HEK293T (cell line): ENCODE results near the gene NDUFB7.

ENCODE experiments used
- BHLHE40 ChIP-seq: fragments of 450-650 bp; IDR thresholded peaks from 2 replicates; pipeline ENCODE4 v1.6.1; 2016; ENCODE audit warnings: mild to moderate bottlenecking, moderate library complexity, borderline replicate concordance
- ELF4 ChIP-seq: fragments of 450-650 bp; IDR thresholded peaks from 2 replicates; pipeline ENCODE4 v1.6.1; 2017; ENCODE audit warnings: antibody characterized with exemption
- FOXA1 ChIP-seq: fragments of 450-650 bp; IDR thresholded peaks from 2 replicates; pipeline ENCODE4 v1.6.1; 2016; ENCODE audit warnings: mild to moderate bottlenecking
- FOXK2 ChIP-seq: fragments of 450-650 bp; IDR thresholded peaks from 2 replicates; pipeline ENCODE4 v1.6.1; 2016; ENCODE audit warnings: mild to moderate bottlenecking
- HDGF ChIP-seq: fragments of 450-650 bp; IDR thresholded peaks from 2 replicates; pipeline ENCODE4 v1.6.1; 2017; ENCODE audit warnings: antibody characterized with exemption, borderline replicate concordance
- L3MBTL2 ChIP-seq: fragments of 450-650 bp; conservative IDR thresholded peaks from 2 replicates; pipeline ENCODE4 v1.6.1; 2016; ENCODE audit warnings: mild to moderate bottlenecking
- LEF1 ChIP-seq: fragments of 450-650 bp; IDR thresholded peaks from 2 replicates; pipeline ENCODE4 v1.6.1; 2017; ENCODE audit warnings: mild to moderate bottlenecking, borderline replicate concordance
- NFRKB ChIP-seq: fragments of 450-650 bp; IDR thresholded peaks from 2 replicates; pipeline ENCODE4 v1.6.1; 2016; ENCODE audit warnings: mild to moderate bottlenecking, moderate library complexity
- SP1 ChIP-seq: fragments of 450-650 bp; IDR thresholded peaks from 2 replicates; pipeline ENCODE4 v1.6.1; 2017
- ZNF384 ChIP-seq: fragments of 450-650 bp; IDR thresholded peaks from 2 replicates; pipeline ENCODE4 v1.6.1; 2016
- TF ChIP-seq, protein P1 (sequence below): fragments of 450-650 bp; IDR thresholded peaks from 2 replicates; pipeline ENCODE4 v1.6.1; 2016

DNA sequence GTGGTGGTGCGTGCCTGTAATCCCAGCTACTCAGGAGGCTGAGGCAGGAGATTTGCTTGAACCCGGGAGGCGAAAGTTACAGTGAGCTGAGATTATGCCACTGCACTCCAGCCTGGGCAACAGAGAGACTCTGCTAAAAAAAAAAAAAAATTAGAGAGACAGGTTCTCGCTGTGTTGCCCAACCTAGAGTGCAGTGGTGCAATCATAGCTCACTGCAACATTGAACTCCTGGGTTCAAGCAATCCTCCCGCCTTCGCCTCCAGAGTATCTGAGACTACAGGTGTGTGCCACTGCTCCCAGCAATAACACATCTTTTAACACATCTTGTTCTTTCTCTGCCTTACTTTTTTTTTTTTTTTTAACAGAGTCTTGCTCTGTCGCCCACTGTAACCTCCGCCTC is 43.8 kb upstream of the NDUFB7 start:
- TF ChIP-seq, protein P1, sequence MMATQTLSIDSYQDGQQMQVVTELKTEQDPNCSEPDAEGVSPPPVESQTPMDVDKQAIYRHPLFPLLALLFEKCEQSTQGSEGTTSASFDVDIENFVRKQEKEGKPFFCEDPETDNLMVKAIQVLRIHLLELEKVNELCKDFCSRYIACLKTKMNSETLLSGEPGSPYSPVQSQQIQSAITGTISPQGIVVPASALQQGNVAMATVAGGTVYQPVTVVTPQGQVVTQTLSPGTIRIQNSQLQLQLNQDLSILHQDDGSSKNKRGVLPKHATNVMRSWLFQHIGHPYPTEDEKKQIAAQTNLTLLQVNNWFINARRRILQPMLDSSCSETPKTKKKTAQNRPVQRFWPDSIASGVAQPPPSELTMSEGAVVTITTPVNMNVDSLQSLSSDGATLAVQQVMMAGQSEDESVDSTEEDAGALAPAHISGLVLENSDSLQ = no peak
- no peak for TF ChIP-seq FOXK2
- TF ChIP-seq SP1 = no peak
- no peak for TF ChIP-seq ELF4
- no peak for TF ChIP-seq FOXA1
- no peak for TF ChIP-seq ZNF384
- no peak for TF ChIP-seq BHLHE40
- no peak for TF ChIP-seq L3MBTL2
- TF ChIP-seq NFRKB = no peak
- TF ChIP-seq LEF1 = no peak
- TF ChIP-seq HDGF = no peak
